ENCODE measurements around the gene CHST12.

GRCh38 chr7:2357571-2357970 lies 45.8 kb upstream of the CHST12 start:
- no peak for TF ChIP-seq POLR2A (IDR thresholded peaks at IDR 0.05; ENCODE audit: low read depth, low read length)
- no peak for TF ChIP-seq POLR2AphosphoS5 (IDR thresholded peaks at IDR 0.05; ENCODE audit: low read depth, low read length)
- no peak for TF ChIP-seq SPI1 (IDR thresholded peaks at IDR 0.05; ENCODE audit: low read depth, low read length)
